HL-60 (cell line): Measurements from ENCODE around the gene GRHL3.

Experiments used
- CTCF ChIP-seq: IDR thresholded peaks from one replicate; pipeline ENCODE4 v1.5.1; 2011; ENCODE audit warnings: low read length, control low read depth, inconsistent platforms; ENCODE audit not compliant: insufficient read depth
- GABPA ChIP-seq: IDR thresholded peaks from 2 replicates; pipeline ENCODE4 v1.6.1; 2012; ENCODE audit warnings: low read depth
- POLR2AphosphoS5 ChIP-seq: IDR thresholded peaks from 2 replicates; pipeline ENCODE4 v1.6.1; 2012; ENCODE audit warnings: low read depth
- REST ChIP-seq: IDR thresholded peaks from 2 replicates; pipeline ENCODE4 v1.6.1; 2012; ENCODE audit warnings: low read depth; ENCODE audit not compliant: insufficient replicate concordance

- TF ChIP-seq CTCF (no peak), POLR2AphosphoS5 (no peak), REST (no peak), GABPA (no peak)
These were observed 33.9 kb upstream of the GRHL3 start for GRCh38 chr1:24285231-24285630.
